Ramos (cell line): Measurements from ENCODE around the gene GREB1.

Source experiments
- in situ Hi-C: fragments of 300-500 bp; cut with MboI; formaldehyde crosslinking; loops from one replicate; pipeline ENCODE4 v1.14.3; 2022; ENCODE audit warnings: low sequenced_read_pairs; ENCODE audit not compliant: unreplicated experiment

The GREB1 gene

DNA sequence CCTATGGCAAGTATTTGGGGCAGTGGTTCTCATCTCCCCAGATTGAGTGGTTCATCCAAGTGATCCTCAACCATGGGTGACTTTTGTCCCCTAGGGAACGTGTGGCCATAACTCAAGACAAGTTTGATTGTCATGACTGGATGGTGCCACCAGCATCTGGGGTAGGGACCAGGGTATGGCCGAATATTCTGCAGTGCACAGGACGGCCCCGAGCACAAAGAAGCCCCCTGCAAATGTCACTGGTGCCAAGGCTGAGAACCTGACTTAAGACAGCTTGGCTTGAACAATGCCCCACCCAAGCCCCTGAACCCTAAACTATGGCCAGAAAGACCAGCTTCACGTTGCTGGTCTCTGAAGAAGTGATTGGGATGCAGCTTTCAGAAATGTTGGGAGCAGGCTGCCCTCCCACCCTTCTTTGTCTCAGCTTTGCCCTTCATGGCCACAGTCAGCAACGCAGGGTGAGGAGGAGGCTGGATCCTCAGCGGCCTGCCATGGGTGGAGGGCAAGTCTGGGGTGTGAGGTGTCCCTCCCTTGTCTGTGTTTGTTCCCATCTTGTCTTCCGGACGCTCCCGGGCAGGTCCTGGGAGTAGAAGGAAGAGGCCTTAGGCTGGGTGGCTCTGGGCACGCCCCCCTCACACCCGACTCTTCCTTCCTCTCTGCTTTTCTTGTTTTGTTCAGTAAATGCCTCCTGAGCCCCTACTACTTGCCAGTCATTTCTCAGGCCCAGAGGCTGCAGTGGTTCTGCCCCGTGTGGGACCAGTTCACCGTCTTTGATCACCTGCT, 43.4 kb downstream of the GREB1 start:
- in situ Hi-C loops: loop anchor here (25.0 kb wide), 1 partner anchor 740 kb away; no protein-coding TSS in a partner anchor

GRCh38 chr2:11578081-11578948, 44.5 kb downstream of the GREB1 start:
- in situ Hi-C loops: loop anchor here (25.0 kb wide), 1 partner anchor 741 kb away; no protein-coding TSS in a partner anchor

- in situ Hi-C loops: loop anchor here (25.0 kb wide), 1 partner anchor 742 kb away; no protein-coding TSS in a partner anchor
Measured at GRCh38 chr2:11578986-11579774, 45.3 kb downstream of the GREB1 start.

- in situ Hi-C loops: loop anchor here (5.0 to 25.0 kb wide), 3 partner anchors 103 to 743 kb away; a partner anchor contains a TSS
Measured at GRCh38 chr2:11579867-11580659, 46.2 kb downstream of the GREB1 start.

- in situ Hi-C loops: loop anchor here (5.0 to 25.0 kb wide), 3 partner anchors 103 to 743 kb away; a partner anchor contains a TSS
Measured at GRCh38 chr2:11580697-11581096, 46.9 kb downstream of the GREB1 start.

DNA sequence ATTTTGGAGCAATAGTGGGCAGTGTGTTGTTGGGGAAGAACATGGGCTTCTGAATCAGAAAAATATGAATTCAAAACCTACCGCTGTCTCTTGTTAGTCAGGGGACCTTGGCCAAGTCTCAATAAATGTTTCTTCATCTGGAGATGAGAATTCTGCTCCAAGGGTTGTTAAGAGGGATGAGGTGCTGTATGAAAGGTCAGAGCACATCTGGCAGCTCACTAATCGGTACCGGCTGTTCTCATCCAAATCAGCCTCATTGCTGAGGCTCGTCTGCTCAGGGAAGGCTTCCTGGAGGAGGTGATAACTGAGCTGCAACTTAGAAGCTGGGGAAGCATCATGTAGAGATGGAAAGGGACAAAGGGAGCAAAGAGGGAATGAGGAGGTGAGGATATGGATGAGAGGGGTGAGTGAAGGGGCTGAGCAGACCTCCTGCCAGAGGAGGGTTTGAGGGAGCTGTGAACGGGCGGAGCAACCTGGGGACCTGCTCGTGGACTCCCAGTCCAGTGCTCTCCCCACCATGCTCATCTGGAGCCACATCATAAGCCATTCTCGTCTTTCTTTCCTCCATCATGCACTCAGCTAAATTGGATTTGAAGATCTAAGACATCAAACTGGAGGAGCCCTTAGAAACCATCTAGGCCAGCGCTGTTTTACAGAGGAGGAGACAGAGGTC, 47.4 kb downstream of the GREB1 start:
- in situ Hi-C loops: loop anchor here (5.0 to 25.0 kb wide), 3 partner anchors 104 to 744 kb away; a partner anchor contains a TSS

- in situ Hi-C loops: loop anchor here (5.0 to 25.0 kb wide), 3 partner anchors 105 to 745 kb away; a partner anchor contains a TSS
Measured at GRCh38 chr2:11581797-11582611, 48.2 kb downstream of the GREB1 start.

DNA sequence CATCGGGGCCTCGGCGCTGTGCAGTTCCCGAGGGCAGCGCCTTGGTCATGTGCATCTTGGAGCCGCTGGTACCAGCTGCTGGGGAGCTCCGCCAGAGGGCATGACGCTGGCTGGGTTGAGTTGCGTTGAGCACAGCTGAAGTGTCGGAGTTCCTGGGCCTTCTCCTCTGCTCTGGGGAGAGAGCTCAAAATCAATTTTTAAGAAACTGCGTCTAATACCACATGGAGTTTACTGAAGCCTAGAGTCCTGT, 48.7 kb downstream of the GREB1 start:
- in situ Hi-C loops: loop anchor here (5.0 to 25.0 kb wide), 3 partner anchors 105 to 745 kb away; a partner anchor contains a TSS

GRCh38 chr2:11582862-11583752, 49.3 kb downstream of the GREB1 start:
- in situ Hi-C loops: loop anchor here (5.0 to 25.0 kb wide), 3 partner anchors 106 to 746 kb away; a partner anchor contains a TSS

- in situ Hi-C loops: loop anchor here (5.0 to 25.0 kb wide), 3 partner anchors 107 to 747 kb away; a partner anchor contains a TSS
Measured at GRCh38 chr2:11583840-11584524, 50.1 kb downstream of the GREB1 start.

DNA sequence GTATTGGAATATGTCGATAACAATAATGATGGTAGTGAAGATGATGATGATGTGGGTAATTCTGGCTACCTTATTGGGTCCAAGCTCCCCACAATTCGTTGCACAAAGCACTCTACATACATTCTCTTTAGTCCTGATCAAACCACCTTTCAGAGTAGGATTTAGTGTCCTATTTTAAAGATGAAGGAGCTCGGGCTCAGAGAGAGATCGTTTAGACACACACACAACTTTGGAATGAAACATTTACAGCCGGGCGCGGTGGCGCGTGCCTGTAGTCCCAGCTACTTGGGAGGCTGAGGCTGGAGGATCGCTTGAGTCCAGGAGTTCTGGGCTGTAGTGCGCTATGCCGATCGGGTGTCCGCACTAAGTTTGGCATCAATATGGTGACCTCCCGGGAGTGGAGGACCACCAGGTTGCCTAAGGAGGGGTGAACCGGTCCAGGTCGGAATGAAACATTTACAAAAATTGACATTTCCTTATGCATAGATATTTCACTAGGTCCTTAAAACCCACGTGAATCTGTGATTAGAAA, 50.7 kb downstream of the GREB1 start:
- in situ Hi-C loops: loop anchor here (5.0 to 25.0 kb wide), 3 partner anchors 107 to 747 kb away; a partner anchor contains a TSS

DNA sequence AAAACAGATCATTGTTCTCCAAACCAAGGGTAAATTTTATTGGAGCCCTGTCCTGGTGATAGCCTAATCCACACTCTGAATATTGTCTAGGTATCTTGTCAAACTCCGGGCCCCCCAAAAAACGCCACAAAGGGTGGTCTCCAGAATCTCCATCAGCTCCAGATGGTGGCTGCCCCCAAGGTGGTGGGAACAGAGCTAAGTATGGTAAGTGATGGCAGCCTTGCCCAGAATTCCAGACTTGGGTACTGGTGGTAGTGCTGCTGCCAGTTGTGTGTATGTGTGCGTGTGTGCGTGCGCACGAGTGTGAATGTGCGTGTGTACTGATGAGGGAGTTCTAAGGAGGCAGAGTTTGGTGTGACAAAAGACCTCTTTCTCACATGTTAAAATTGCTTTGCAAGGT, 51.2 kb downstream of the GREB1 start:
- in situ Hi-C loops: loop anchor here (10.0 to 25.0 kb wide), 2 partner anchors 450 to 748 kb away; a partner anchor contains a TSS

DNA sequence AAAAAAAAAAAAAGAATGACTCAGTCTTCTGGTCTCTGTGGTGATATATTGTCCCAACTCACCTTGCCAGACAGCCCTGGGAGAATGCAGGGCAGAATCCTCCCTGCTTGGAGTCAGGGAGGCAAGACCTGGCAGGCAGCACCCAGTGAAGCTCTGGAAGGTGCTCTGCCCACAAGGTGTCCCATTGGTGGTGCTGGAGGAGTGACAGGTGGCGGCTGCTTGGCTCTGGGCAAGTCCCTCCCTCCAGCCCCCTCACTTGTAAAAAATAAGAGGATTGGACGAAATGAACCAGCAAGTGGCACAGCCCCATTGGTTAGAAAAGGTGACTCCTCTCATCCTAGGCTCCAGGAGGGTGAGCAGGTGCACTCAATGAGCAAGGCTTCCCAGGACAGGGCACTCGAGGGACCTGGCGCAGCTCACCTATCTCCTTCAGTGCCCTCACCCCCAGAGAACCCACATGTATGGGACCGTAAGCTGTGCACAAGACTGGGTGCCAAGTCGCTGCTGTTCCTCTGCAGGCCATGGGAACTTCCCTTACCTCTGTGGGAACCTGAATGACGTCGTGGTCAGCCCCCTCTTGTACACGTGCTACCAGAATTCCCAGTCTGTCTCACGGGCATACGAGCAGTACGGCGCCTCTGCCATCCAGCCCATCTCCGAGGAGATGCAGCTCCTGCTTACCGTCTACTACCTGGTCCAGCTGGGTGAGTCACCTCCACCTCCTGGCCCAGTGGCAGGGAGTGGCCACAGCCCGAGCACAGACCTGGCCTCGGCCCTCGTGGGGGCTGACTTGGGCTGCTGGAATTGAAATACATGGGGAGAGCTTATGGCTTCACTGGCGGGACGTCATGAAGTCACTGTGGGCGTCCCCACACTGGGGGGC, 54.6 kb downstream of the GREB1 start:
- in situ Hi-C loops: loop anchor here (10.0 to 25.0 kb wide), 2 partner anchors 454 to 751 kb away; a partner anchor contains a TSS

DNA sequence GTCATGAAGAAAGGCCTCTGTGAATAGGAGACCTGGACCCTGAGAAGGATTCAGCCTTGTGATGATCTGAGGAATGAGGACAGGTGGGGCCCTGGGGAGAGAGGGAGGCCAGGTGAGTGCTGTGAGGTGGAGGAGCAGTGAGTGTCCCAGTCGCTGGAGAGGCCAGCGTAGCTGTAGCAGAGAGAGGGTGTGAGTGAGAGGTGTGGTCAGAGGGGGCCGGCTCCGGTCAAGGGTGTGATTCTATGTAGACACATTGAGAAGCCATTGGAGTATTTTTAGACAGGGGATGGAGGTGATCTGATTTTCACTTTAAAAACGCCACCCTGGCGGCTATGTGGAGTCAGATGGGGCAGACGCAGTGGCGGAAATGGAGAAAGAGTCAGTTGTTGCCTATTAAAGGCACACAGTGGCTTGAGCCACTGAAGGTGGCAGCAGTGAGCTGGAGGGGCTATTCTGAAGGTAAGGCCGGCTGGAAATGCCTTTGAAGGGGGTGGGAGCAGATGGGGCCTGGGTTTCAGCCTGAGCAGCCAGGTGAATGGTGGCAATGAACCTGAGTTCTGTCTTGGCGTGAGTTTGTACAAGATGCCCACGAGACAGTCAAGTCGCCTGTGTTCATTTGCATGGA, 55.6 kb downstream of the GREB1 start:
- in situ Hi-C loops: loop anchor here (10.0 to 25.0 kb wide), 2 partner anchors 455 to 752 kb away; a partner anchor contains a TSS
